GM12878 (cell line): ENCODE measurements around the gene DPP4.

Experiments used
- HDAC2 ChIP-seq: fragments of 200-600 bp; sonication (generic); IDR thresholded peaks from 2 replicates; pipeline ENCODE4 v1.6.1; 2017
- JUND ChIP-seq: IDR thresholded peaks from 2 replicates; pipeline ENCODE4 v1.6.1; 2012; ENCODE audit warnings: low read depth, mild to moderate bottlenecking, low read length, improper control_type of control experiment, moderate library complexity
- MYC ChIP-seq: IDR thresholded peaks from 2 replicates; pipeline ENCODE4 v1.6.1; 2011; ENCODE audit warnings: mild to moderate bottlenecking, low read length, moderate library complexity, inconsistent platforms; ENCODE audit not compliant: insufficient read depth, insufficient replicate concordance, insufficient read length, severe bottlenecking
- POLR2A ChIP-seq: IDR thresholded peaks from 2 replicates; pipeline ENCODE4 v1.6.1; 2011; ENCODE audit warnings: low read depth, mild to moderate bottlenecking, low read length
- RFX5 ChIP-seq: IDR thresholded peaks from 2 replicates; pipeline ENCODE4 v1.6.1; 2011; ENCODE audit warnings: low read depth, low read length, improper control_type of control experiment
- SRF ChIP-seq, 2 experiments: IDR thresholded peaks; 2 replicates each; pipeline ENCODE4 v1.6.1; 2011; ENCODE audit warnings: low read depth in 2 of 2, low read length in 2 of 2, mild to moderate bottlenecking in 1 of 2, moderate library complexity in 1 of 2
- TAF1 ChIP-seq: IDR thresholded peaks from 2 replicates; pipeline ENCODE4 v1.6.1; 2011; ENCODE audit warnings: mild to moderate bottlenecking, low read depth, low read length, borderline replicate concordance
- ZNF274 ChIP-seq: IDR thresholded peaks from one replicate; pipeline ENCODE4 v1.8.0; 2011; ENCODE audit not compliant: insufficient read length, insufficient read depth
- TF ChIP-seq, protein P1 (sequence below), 3 experiments: IDR thresholded peaks in 2 of 3; conservative IDR thresholded peaks in 1 of 3; 2 replicates each; pipeline ENCODE4 v1.5.1; 2011; ENCODE audit warnings: low read depth in 3 of 3, low read length in 3 of 3, mild to moderate bottlenecking in 3 of 3, control low read depth in 2 of 3, moderate library complexity in 2 of 3, inconsistent platforms in 1 of 3, mixed read lengths in 1 of 3; ENCODE audit not compliant: control insufficient read depth in 2 of 3, insufficient read depth in 1 of 3; ENCODE audit errors: extremely low read depth in 1 of 3
- TF ChIP-seq, protein P2 (sequence below): fragments of 450-650 bp; IDR thresholded peaks from 2 replicates; pipeline ENCODE4 v1.6.1; 2017; ENCODE audit warnings: borderline replicate concordance

DNA sequence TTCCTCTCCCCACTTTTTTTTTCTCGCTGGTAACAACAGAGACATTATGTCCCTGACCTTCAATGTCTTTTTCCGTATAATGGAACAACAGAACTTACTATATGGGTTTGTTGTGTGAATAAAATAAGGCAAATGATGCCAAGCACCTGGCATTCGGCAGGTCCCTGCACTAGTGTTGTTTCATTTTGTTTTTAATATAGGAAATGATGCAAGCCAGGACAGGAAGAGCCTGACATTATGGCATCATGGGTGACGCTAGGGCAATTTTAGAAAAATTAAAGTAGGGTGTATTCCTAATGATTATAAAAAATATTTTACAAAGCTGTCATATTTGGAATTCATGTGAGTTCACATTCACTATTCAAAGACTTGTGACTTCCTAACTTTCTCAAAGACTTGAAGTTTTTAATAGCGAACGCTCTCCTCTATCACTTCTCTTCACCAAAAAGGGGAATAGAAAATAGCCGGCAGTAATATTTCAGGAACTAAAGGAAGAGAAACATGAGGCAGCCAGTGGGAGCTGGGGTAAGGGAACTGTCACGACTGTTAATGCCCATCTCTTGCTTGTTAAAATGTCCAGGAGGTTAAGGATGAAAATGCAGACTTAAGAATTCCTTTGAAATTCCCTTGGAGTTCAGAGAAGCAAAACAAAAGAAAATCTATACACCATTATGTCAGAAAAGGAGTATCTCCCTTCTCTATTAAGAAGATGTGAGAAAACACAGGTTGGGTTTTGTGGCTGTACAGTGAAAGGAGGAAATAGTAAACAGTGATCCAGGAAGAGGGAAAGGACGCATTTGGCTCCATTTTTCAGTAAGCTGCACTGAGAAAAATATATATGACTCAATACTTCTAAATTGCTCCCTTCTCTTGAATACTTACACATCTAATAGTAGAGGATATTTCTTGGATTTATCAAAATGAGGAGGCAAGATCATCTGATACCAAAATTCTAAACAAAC is 60.2 kb downstream of the DPP4 start:
- TF ChIP-seq, protein P1, sequence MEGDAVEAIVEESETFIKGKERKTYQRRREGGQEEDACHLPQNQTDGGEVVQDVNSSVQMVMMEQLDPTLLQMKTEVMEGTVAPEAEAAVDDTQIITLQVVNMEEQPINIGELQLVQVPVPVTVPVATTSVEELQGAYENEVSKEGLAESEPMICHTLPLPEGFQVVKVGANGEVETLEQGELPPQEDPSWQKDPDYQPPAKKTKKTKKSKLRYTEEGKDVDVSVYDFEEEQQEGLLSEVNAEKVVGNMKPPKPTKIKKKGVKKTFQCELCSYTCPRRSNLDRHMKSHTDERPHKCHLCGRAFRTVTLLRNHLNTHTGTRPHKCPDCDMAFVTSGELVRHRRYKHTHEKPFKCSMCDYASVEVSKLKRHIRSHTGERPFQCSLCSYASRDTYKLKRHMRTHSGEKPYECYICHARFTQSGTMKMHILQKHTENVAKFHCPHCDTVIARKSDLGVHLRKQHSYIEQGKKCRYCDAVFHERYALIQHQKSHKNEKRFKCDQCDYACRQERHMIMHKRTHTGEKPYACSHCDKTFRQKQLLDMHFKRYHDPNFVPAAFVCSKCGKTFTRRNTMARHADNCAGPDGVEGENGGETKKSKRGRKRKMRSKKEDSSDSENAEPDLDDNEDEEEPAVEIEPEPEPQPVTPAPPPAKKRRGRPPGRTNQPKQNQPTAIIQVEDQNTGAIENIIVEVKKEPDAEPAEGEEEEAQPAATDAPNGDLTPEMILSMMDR (IDR thresholded peaks at IDR 0.05 in 2 of 3, conservative IDR thresholded peaks at IDR 0.05 in 1 of 3; ENCODE audit: control insufficient read depth in 2 of 3, extremely low read depth in 1 of 3, insufficient read depth in 1 of 3, low read depth in 3 of 3, low read length in 3 of 3): no peak
- TF ChIP-seq ZNF274 (no peak), RFX5 (no peak), POLR2A (no peak), SRF (IDR thresholded peaks at IDR 0.05; ENCODE audit: low read depth in 2 of 2, low read length in 2 of 2) (no peak), HDAC2 (no peak), JUND (no peak), TAF1 (no peak), MYC (no peak)
- TF ChIP-seq, protein P2, sequence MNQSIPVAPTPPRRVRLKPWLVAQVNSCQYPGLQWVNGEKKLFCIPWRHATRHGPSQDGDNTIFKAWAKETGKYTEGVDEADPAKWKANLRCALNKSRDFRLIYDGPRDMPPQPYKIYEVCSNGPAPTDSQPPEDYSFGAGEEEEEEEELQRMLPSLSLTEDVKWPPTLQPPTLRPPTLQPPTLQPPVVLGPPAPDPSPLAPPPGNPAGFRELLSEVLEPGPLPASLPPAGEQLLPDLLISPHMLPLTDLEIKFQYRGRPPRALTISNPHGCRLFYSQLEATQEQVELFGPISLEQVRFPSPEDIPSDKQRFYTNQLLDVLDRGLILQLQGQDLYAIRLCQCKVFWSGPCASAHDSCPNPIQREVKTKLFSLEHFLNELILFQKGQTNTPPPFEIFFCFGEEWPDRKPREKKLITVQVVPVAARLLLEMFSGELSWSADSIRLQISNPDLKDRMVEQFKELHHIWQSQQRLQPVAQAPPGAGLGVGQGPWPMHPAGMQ: no peak
